Measurements from ENCODE around the gene TRIM32. TPM values are rescaled to one million over a fixed set of nuclear protein-coding genes. Genes with fewer than 3 reads are reported as not detected.

The TRIM32 gene
- total RNA-seq, 4 donors from 2014 or later, result 12.9 to 19.2 (median 17.3) TPM

GRCh38 chr9:116697887-116698286, 10.8 kb downstream of the TRIM32 start:
- Histone ChIP-seq H3K9me3 (no peaks in the 10 kb centered on the region), H3K27me3 (no peaks in the 10 kb centered on the region), H3K36me3 (peaks cover 20 to 38% (median 34%) of the 10 kb centered on the region in 4 donors), H3K4me1 (peaks cover 21 to 49% (median 39%) of the 10 kb centered on the region in 4 donors), H3K4me3 (no peak overlapping the region), H3K27ac (replicated peaks in 1 of 4) (no peak overlapping the region)
- no peak for TF ChIP-seq POLR2A (IDR thresholded peaks at IDR 0.05; ENCODE audit: low read depth)
- TF ChIP-seq CTCF (IDR thresholded peaks at IDR 0.05), result no peak
- no peak for TF ChIP-seq EP300 (IDR thresholded peaks at IDR 0.05)
- no peak for TF ChIP-seq POLR2AphosphoS5 (IDR thresholded peaks at IDR 0.05)
- DNase-seq (ENCODE audit: extremely low spot score), result no peak
- intact Hi-C loops (cut with DNase I), result no loop called here
- 98% methylated on average over 16 of the region's 16 CpGs for WGBS

- intact Hi-C loops (cut with DNase I), result no loop called here
- H3K4me3 ChIP-seq, result no peak overlapping the region
- no peak for DNase-seq (ENCODE audit: extremely low spot score)
- no peak overlapping the region for H3K27ac ChIP-seq (replicated peaks in 1 of 4)
- 100% methylated on average over 1 of the region's 1 CpG for WGBS
- H3K36me3 ChIP-seq, result peaks cover 20 to 38% (median 34%) of the 10 kb centered on the region in 4 donors
- no peaks in the 10 kb centered on the region for H3K27me3 ChIP-seq
- peaks cover 5 to 30% (median 17%) of the 10 kb centered on the region in 4 donors for H3K4me1 ChIP-seq
- TF ChIP-seq CTCF (IDR thresholded peaks at IDR 0.05) (no peak), POLR2A (IDR thresholded peaks at IDR 0.05; ENCODE audit: low read depth) (no peak), POLR2AphosphoS5 (IDR thresholded peaks at IDR 0.05) (no peak), EP300 (IDR thresholded peaks at IDR 0.05) (no peak)
- H3K9me3 ChIP-seq, result no peaks in the 10 kb centered on the region
Observed at GRCh38 chr9:116700279-116700678, 13.2 kb downstream of the TRIM32 start.

GRCh38 chr9:116700882-116701865, 14.1 kb downstream of the TRIM32 start:
- peaks cover 0 to 37% (median 13%) of the 10 kb centered on the region in 4 donors for H3K4me1 ChIP-seq
- no peak overlapping the region for H3K4me3 ChIP-seq
- H3K27me3 ChIP-seq, result no peaks in the 10 kb centered on the region
- H3K36me3 ChIP-seq, result peaks cover 20 to 38% (median 34%) of the 10 kb centered on the region in 4 donors
- DNase-seq (ENCODE audit: extremely low spot score), result no peak
- no peak overlapping the region for H3K27ac ChIP-seq (replicated peaks in 1 of 4)
- 88% methylated on average over 2 of the region's 2 CpGs for WGBS
- no peaks in the 10 kb centered on the region for H3K9me3 ChIP-seq
- intact Hi-C loops (cut with DNase I), result no loop called here
- TF ChIP-seq CTCF (IDR thresholded peaks at IDR 0.05) (no peak), POLR2AphosphoS5 (IDR thresholded peaks at IDR 0.05) (no peak), POLR2A (IDR thresholded peaks at IDR 0.05; ENCODE audit: low read depth) (no peak), EP300 (IDR thresholded peaks at IDR 0.05) (no peak)

GRCh38 chr9:116701940-116702642, 15.0 kb downstream of the TRIM32 start:
- no peak for TF ChIP-seq POLR2AphosphoS5 (IDR thresholded peaks at IDR 0.05)
- TF ChIP-seq CTCF (IDR thresholded peaks at IDR 0.05), result no peak
- no peak for TF ChIP-seq POLR2A (IDR thresholded peaks at IDR 0.05; ENCODE audit: low read depth)
- no peak for TF ChIP-seq EP300 (IDR thresholded peaks at IDR 0.05)
- WGBS, result 97% methylated on average over 2 of the region's 2 CpGs

More at GRCh38 chr9:116701940-116702642, 15.0 kb downstream of the TRIM32 start:
- H3K36me3 ChIP-seq, result peaks cover 20 to 38% (median 34%) of the 10 kb centered on the region in 4 donors
- no peaks in the 10 kb centered on the region for H3K9me3 ChIP-seq
- intact Hi-C loops (cut with DNase I), result no loop called here
- H3K4me1 ChIP-seq, result peaks cover 0 to 33% (median 7%) of the 10 kb centered on the region in 4 donors
- no peaks in the 10 kb centered on the region for H3K27me3 ChIP-seq
- no peak for DNase-seq (ENCODE audit: extremely low spot score)
- H3K4me3 ChIP-seq, result no peak overlapping the region
- no peak overlapping the region for H3K27ac ChIP-seq (replicated peaks in 1 of 4)

All from esophagus muscularis mucosa (tissue), 4 donors.